ENCODE results near the gene TGIF1.

Gene TGIF1

GRCh38 chr18:3492721-3493120 is 42.7 kb downstream of the TGIF1 start:
- Mint-ChIP-seq H3K36me3 (ENCODE audit: low read depth) (no peaks in the 10 kb centered on the region), H3K4me3 (no peak overlapping the region), H3K27ac (no peak overlapping the region), H3K4me1 (ENCODE audit: low read depth) (peaks cover 20% of the 10 kb centered on the region), H3K27me3 (peaks cover 3% of the 10 kb centered on the region), H3K9me3 (no peaks in the 10 kb centered on the region)
- intact Hi-C loops (cut with micrococcal nuclease) = no loop called here

- no peaks in the 10 kb centered on the region for H3K36me3 Mint-ChIP-seq (ENCODE audit: low read depth)
- H3K27ac Mint-ChIP-seq = peak overlapping the region; percentile 71
- peak overlapping the region; percentile 44 for H3K4me3 Mint-ChIP-seq
- peaks cover 22% of the 10 kb centered on the region for H3K4me1 Mint-ChIP-seq (ENCODE audit: low read depth)
- intact Hi-C loops (cut with micrococcal nuclease) = no loop called here
- peaks cover 12% of the 10 kb centered on the region for H3K27me3 Mint-ChIP-seq
- no peaks in the 10 kb centered on the region for H3K9me3 Mint-ChIP-seq
These were observed 43.7 kb downstream of the TGIF1 start for GRCh38 chr18:3493501-3494244.

GRCh38 chr18:3494245-3494526 is 44.2 kb downstream of the TGIF1 start:
- intact Hi-C loops (cut with micrococcal nuclease) = no loop called here
- H3K4me1 Mint-ChIP-seq (ENCODE audit: low read depth) = peaks cover 27% of the 10 kb centered on the region
- peaks cover 17% of the 10 kb centered on the region for H3K27me3 Mint-ChIP-seq
- peak overlapping the region; percentile 71 for H3K27ac Mint-ChIP-seq
- no peaks in the 10 kb centered on the region for H3K36me3 Mint-ChIP-seq (ENCODE audit: low read depth)
- H3K9me3 Mint-ChIP-seq = no peaks in the 10 kb centered on the region
- no peak overlapping the region for H3K4me3 Mint-ChIP-seq

- no peaks in the 10 kb centered on the region for H3K9me3 Mint-ChIP-seq
- H3K27me3 Mint-ChIP-seq = peaks cover 21% of the 10 kb centered on the region
- H3K27ac Mint-ChIP-seq = no peak overlapping the region
- no peak overlapping the region for H3K4me3 Mint-ChIP-seq
- intact Hi-C loops (cut with micrococcal nuclease) = no loop called here
- no peaks in the 10 kb centered on the region for H3K36me3 Mint-ChIP-seq (ENCODE audit: low read depth)
- H3K4me1 Mint-ChIP-seq (ENCODE audit: low read depth) = peaks cover 30% of the 10 kb centered on the region
These were observed 44.6 kb downstream of the TGIF1 start for GRCh38 chr18:3494569-3494968.

- intact Hi-C loops (cut with micrococcal nuclease) = no loop called here
- H3K27me3 Mint-ChIP-seq = peaks cover 30% of the 10 kb centered on the region
These were observed 45.9 kb downstream of the TGIF1 start for GRCh38 chr18:3495691-3496430.

GRCh38 chr18:3498698-3499471 is 48.9 kb downstream of the TGIF1 start:
- intact Hi-C loops (cut with micrococcal nuclease) = no loop called here
- no peak overlapping the region for H3K27ac Mint-ChIP-seq
- H3K36me3 Mint-ChIP-seq (ENCODE audit: low read depth) = no peaks in the 10 kb centered on the region
- H3K4me1 Mint-ChIP-seq (ENCODE audit: low read depth) = peaks cover 19% of the 10 kb centered on the region
- peak overlapping the region; percentile 67 for H3K4me3 Mint-ChIP-seq
- peaks cover 34% of the 10 kb centered on the region for H3K27me3 Mint-ChIP-seq
- no peaks in the 10 kb centered on the region for H3K9me3 Mint-ChIP-seq

More at GRCh38 chr18:3495691-3496430, 45.9 kb downstream of the TGIF1 start:
- Mint-ChIP-seq H3K4me3 (no peak overlapping the region), H3K36me3 (ENCODE audit: low read depth) (no peaks in the 10 kb centered on the region), H3K4me1 (ENCODE audit: low read depth) (peaks cover 27% of the 10 kb centered on the region), H3K27ac (no peak overlapping the region), H3K9me3 (no peaks in the 10 kb centered on the region)

- H3K9me3 Mint-ChIP-seq = no peaks in the 10 kb centered on the region
- peaks cover 34% of the 10 kb centered on the region for H3K27me3 Mint-ChIP-seq
- peaks cover 15% of the 10 kb centered on the region for H3K4me1 Mint-ChIP-seq (ENCODE audit: low read depth)
- no peaks in the 10 kb centered on the region for H3K36me3 Mint-ChIP-seq (ENCODE audit: low read depth)
- no peak overlapping the region for H3K27ac Mint-ChIP-seq
- H3K4me3 Mint-ChIP-seq = peak overlapping the region; percentile 67
- intact Hi-C loops (cut with micrococcal nuclease) = no loop called here
These were observed 49.5 kb downstream of the TGIF1 start for GRCh38 chr18:3499501-3499900.

GRCh38 chr18:3500016-3500415 is 50.0 kb downstream of the TGIF1 start:
- H3K27ac Mint-ChIP-seq = no peak overlapping the region
- H3K9me3 Mint-ChIP-seq = no peaks in the 10 kb centered on the region
- H3K4me1 Mint-ChIP-seq (ENCODE audit: low read depth) = peaks cover 15% of the 10 kb centered on the region
- H3K27me3 Mint-ChIP-seq = peaks cover 34% of the 10 kb centered on the region
- no peak overlapping the region for H3K4me3 Mint-ChIP-seq
- intact Hi-C loops (cut with micrococcal nuclease) = no loop called here
- H3K36me3 Mint-ChIP-seq (ENCODE audit: low read depth) = no peaks in the 10 kb centered on the region

- no peak overlapping the region for H3K27ac Mint-ChIP-seq
- H3K27me3 Mint-ChIP-seq = peaks cover 36% of the 10 kb centered on the region
- H3K4me1 Mint-ChIP-seq (ENCODE audit: low read depth) = peaks cover 15% of the 10 kb centered on the region
- intact Hi-C loops (cut with micrococcal nuclease) = no loop called here
- no peaks in the 10 kb centered on the region for H3K9me3 Mint-ChIP-seq
- no peaks in the 10 kb centered on the region for H3K36me3 Mint-ChIP-seq (ENCODE audit: low read depth)
- no peak overlapping the region for H3K4me3 Mint-ChIP-seq
These were observed 52.7 kb downstream of the TGIF1 start for GRCh38 chr18:3502650-3503049.

- Mint-ChIP-seq H3K9me3 (no peaks in the 10 kb centered on the region), H3K36me3 (ENCODE audit: low read depth) (no peaks in the 10 kb centered on the region), H3K27ac (no peak overlapping the region), H3K4me3 (no peak overlapping the region), H3K4me1 (ENCODE audit: low read depth) (peaks cover 3% of the 10 kb centered on the region), H3K27me3 (peaks cover 17% of the 10 kb centered on the region)
- intact Hi-C loops (cut with micrococcal nuclease) = no loop called here
These were observed 54.7 kb downstream of the TGIF1 start for GRCh38 chr18:3504637-3505036.

- intact Hi-C loops (cut with micrococcal nuclease) = no loop called here
- H3K4me1 Mint-ChIP-seq (ENCODE audit: low read depth) = no peaks in the 10 kb centered on the region
- H3K9me3 Mint-ChIP-seq = no peaks in the 10 kb centered on the region
- H3K4me3 Mint-ChIP-seq = no peak overlapping the region
- no peak overlapping the region for H3K27ac Mint-ChIP-seq
- no peaks in the 10 kb centered on the region for H3K36me3 Mint-ChIP-seq (ENCODE audit: low read depth)
- H3K27me3 Mint-ChIP-seq = peaks cover 3% of the 10 kb centered on the region
These were observed 58.9 kb downstream of the TGIF1 start for GRCh38 chr18:3508576-3509549.
